K562 (cell line): ENCODE measurements around the gene SLC26A11. TPM values are rescaled to one million over a fixed set of nuclear protein-coding genes. Genes with fewer than 3 reads are reported as not detected.

Source experiments
- CGGBP1 ChIP-seq: fragments of 250-450 bp; sonication (Bioruptor Pico); IDR thresholded peaks from 2 replicates; pipeline ENCODE4 v1.9.0; 2021; ENCODE audit warnings: mild to moderate bottlenecking
- CREB3 ChIP-seq: fragments of 450-650 bp; conservative IDR thresholded peaks from 2 replicates; pipeline ENCODE4 v1.6.1; 2016; ENCODE audit warnings: missing genetic modification characterization, low read depth, mild to moderate bottlenecking, missing compliant biosample characterization, moderate library complexity
- CXXC5 ChIP-seq: fragments of 250-450 bp; sonication (Bioruptor Pico); IDR thresholded peaks from 2 replicates; pipeline ENCODE4 v1.8.0; 2022; ENCODE audit warnings: inconsistent platforms, mild to moderate bottlenecking, moderate library complexity
- ELF2 ChIP-seq: fragments of 250-450 bp; sonication (Bioruptor Pico); IDR thresholded peaks from 2 replicates; pipeline ENCODE4 v1.5.0; 2021; ENCODE audit warnings: mild to moderate bottlenecking
- ETV1 ChIP-seq: fragments of 450-650 bp; conservative IDR thresholded peaks from 2 replicates; pipeline ENCODE4 v1.6.1; 2016; ENCODE audit warnings: missing genetic modification characterization, control low read depth, low read depth, missing compliant biosample characterization
- ETV5 ChIP-seq: sonication (generic); formaldehyde crosslinking; IDR thresholded peaks from 2 replicates; pipeline ENCODE4 v1.4.0; 2020; ENCODE audit warnings: low read depth, mild to moderate bottlenecking, missing genetic modification reagents
- FOXK1 ChIP-seq: sonication (generic); formaldehyde crosslinking; IDR thresholded peaks from 2 replicates; pipeline ENCODE4 v1.8.0; 2022; ENCODE audit warnings: missing genetic modification reagents, mild to moderate bottlenecking, borderline replicate concordance
- L3MBTL2 ChIP-seq: fragments of 450-650 bp; IDR thresholded peaks from 2 replicates; pipeline ENCODE4 v1.6.1; 2016; ENCODE audit warnings: mild to moderate bottlenecking, moderate library complexity
- NFRKB ChIP-seq: fragments of 450-650 bp; IDR thresholded peaks from 2 replicates; pipeline ENCODE4 v1.6.1; 2016; ENCODE audit warnings: low read depth
- NR1H2 ChIP-seq: sonication (generic); formaldehyde crosslinking; IDR thresholded peaks from 2 replicates; pipeline ENCODE4 v1.4.0; 2020; ENCODE audit warnings: mild to moderate bottlenecking, missing genetic modification reagents
- PHF8 ChIP-seq: fragments of 200-600 bp; sonication (generic); IDR thresholded peaks from 2 replicates; pipeline ENCODE4 v1.6.1; 2012; ENCODE audit warnings: mixed run types, mild to moderate bottlenecking, inconsistent platforms, low read length, moderate library complexity, borderline replicate concordance
- ZBTB7A ChIP-seq: IDR thresholded peaks from 2 replicates; pipeline ENCODE4 v1.6.1; 2011; ENCODE audit warnings: low read depth, mild to moderate bottlenecking, low read length, moderate library complexity, borderline replicate concordance; ENCODE audit not compliant: control insufficient read depth
- ZNF717 ChIP-seq: fragments of 250-450 bp; sonication (Bioruptor Pico); IDR thresholded peaks from 2 replicates; pipeline ENCODE4 v1.5.0; 2021
- polyA plus RNA-seq, 8 experiments: library from polyadenylated mRNA; depleted of rRNA in 4 of 8; stranded (reverse) in 5 of 8; unstranded in 3 of 8; fragments of >200 nt; fragmentation: Nextera tagmentation in 2 of 8; fragmentation: Illumina TruSeq in 1 of 8; extraction: Ambion mirVana in 2 of 8; extraction: Trizol in 1 of 8; gene quantifications; 2 replicates each; pipeline versions ENCODE4 v1.2.1 to v1.2.3, GENCODE V29; 2011 to 2014; ENCODE audit warnings: inconsistent platforms in 1 of 8, missing spikeins in 1 of 8
- total RNA-seq, 7 experiments: library from RNA; depleted of rRNA in 6 of 7; stranded (reverse); fragments of >200 nt in 6 of 7; fragmentation: Illumina TruSeq in 2 of 7; extraction: Trizol in 2 of 7; gene quantifications; 2 replicates each; pipeline versions ENCODE4 v1.2.1 to v1.2.3, GENCODE V29; 2011 to 2021; ENCODE audit warnings: low replicate concordance in 1 of 7
- TF ChIP-seq, protein P1 (sequence below), 2 experiments: fragments of 450-650 bp in 1 of 2; IDR thresholded peaks; 2 replicates each; pipeline ENCODE4 v1.6.1; 2011 to 2017; ENCODE audit warnings: low read depth in 2 of 2, antibody characterized with exemption in 1 of 2, borderline replicate concordance in 1 of 2, low read length in 1 of 2, mild to moderate bottlenecking in 1 of 2, mixed read lengths in 1 of 2; ENCODE audit not compliant: control insufficient read depth in 1 of 2
- TF ChIP-seq, protein P2 (sequence below): fragments of 200-800 bp; sonication (Bioruptor generic); IDR thresholded peaks from 2 replicates; pipeline ENCODE4 v1.6.1; 2017; ENCODE audit warnings: missing genetic modification characterization, missing compliant biosample characterization
- TF ChIP-seq, protein P3 (sequence below): fragments of 450-650 bp; IDR thresholded peaks from 2 replicates; pipeline ENCODE4 v1.6.1; 2017; ENCODE audit warnings: antibody characterized with exemption, mild to moderate bottlenecking

SLC26A11 gene
- total and polyA plus RNA-seq, 9 of the 15 experiments (the other 6 are each of a cell fraction or from before 2014, with no cell fraction given): 0.06 to 3.1 (median 1.2) TPM; not detected in 1

DNA sequence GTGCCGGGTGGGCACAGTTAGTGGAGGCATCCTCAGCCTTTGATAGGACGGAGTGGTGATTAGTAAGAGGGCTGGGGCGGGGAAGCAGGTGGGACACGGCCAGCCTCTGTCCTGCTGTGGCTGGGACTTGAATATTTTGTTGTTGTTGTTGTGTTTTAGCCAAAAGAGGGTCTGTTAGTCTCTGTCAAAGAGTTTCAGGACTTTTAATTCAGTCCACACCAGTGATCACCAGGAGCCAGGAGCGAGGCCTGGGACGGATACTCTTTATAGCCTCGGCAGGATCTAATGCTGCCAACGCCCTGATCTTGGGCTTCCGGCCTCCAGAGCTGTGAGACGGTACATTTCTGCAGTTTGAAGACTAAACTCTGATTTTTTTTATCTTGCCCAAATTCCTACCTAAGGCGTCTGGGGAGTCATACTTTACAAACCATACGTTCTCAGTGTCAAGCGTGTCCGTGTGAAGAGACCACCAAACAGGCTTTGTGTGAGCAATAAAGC lies 37.5 kb downstream of the SLC26A11 start (continued):
- TF ChIP-seq, protein P1, sequence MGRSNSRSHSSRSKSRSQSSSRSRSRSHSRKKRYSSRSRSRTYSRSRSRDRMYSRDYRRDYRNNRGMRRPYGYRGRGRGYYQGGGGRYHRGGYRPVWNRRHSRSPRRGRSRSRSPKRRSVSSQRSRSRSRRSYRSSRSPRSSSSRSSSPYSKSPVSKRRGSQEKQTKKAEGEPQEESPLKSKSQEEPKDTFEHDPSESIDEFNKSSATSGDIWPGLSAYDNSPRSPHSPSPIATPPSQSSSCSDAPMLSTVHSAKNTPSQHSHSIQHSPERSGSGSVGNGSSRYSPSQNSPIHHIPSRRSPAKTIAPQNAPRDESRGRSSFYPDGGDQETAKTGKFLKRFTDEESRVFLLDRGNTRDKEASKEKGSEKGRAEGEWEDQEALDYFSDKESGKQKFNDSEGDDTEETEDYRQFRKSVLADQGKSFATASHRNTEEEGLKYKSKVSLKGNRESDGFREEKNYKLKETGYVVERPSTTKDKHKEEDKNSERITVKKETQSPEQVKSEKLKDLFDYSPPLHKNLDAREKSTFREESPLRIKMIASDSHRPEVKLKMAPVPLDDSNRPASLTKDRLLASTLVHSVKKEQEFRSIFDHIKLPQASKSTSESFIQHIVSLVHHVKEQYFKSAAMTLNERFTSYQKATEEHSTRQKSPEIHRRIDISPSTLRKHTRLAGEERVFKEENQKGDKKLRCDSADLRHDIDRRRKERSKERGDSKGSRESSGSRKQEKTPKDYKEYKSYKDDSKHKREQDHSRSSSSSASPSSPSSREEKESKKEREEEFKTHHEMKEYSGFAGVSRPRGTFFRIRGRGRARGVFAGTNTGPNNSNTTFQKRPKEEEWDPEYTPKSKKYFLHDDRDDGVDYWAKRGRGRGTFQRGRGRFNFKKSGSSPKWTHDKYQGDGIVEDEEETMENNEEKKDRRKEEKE (IDR thresholded peaks at IDR 0.05; ENCODE audit: borderline replicate concordance in 1 of 2, control insufficient read depth in 1 of 2, low read depth in 2 of 2, low read length in 1 of 2): no peak
- TF ChIP-seq NR1H2 (CRISPR knock-in tag) (no peak), ZNF717 (CRISPR knock-in tag) (no peak), ETV1 (tag) (0 out of 2 replicates have a peak, but pooled peaks have one; percentile 21), ZBTB7A (no peak), FOXK1 (CRISPR knock-in tag) (no peak), ETV5 (CRISPR knock-in tag) (0 out of 2 replicates have a peak, but pooled peaks have one; percentile 22), ELF2 (no peak), CREB3 (tag) (0 out of 2 replicates have a peak, but pooled peaks have one; percentile 31), CGGBP1 (CRISPR knock-in tag) (no peak), PHF8 (0 out of 2 replicates have a peak, but pooled peaks have one; percentile 14), NFRKB (0 out of 2 replicates have a peak, but pooled peaks have one; percentile 50), CXXC5 (CRISPR knock-in tag) (peak; percentile 45), L3MBTL2 (peak; percentile 60)
- TF ChIP-seq, protein P2, sequence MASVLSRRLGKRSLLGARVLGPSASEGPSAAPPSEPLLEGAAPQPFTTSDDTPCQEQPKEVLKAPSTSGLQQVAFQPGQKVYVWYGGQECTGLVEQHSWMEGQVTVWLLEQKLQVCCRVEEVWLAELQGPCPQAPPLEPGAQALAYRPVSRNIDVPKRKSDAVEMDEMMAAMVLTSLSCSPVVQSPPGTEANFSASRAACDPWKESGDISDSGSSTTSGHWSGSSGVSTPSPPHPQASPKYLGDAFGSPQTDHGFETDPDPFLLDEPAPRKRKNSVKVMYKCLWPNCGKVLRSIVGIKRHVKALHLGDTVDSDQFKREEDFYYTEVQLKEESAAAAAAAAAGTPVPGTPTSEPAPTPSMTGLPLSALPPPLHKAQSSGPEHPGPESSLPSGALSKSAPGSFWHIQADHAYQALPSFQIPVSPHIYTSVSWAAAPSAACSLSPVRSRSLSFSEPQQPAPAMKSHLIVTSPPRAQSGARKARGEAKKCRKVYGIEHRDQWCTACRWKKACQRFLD (CRISPR knock-in tag): 0 out of 2 replicates have a peak, but pooled peaks have one; percentile 9
- TF ChIP-seq, protein P3, sequence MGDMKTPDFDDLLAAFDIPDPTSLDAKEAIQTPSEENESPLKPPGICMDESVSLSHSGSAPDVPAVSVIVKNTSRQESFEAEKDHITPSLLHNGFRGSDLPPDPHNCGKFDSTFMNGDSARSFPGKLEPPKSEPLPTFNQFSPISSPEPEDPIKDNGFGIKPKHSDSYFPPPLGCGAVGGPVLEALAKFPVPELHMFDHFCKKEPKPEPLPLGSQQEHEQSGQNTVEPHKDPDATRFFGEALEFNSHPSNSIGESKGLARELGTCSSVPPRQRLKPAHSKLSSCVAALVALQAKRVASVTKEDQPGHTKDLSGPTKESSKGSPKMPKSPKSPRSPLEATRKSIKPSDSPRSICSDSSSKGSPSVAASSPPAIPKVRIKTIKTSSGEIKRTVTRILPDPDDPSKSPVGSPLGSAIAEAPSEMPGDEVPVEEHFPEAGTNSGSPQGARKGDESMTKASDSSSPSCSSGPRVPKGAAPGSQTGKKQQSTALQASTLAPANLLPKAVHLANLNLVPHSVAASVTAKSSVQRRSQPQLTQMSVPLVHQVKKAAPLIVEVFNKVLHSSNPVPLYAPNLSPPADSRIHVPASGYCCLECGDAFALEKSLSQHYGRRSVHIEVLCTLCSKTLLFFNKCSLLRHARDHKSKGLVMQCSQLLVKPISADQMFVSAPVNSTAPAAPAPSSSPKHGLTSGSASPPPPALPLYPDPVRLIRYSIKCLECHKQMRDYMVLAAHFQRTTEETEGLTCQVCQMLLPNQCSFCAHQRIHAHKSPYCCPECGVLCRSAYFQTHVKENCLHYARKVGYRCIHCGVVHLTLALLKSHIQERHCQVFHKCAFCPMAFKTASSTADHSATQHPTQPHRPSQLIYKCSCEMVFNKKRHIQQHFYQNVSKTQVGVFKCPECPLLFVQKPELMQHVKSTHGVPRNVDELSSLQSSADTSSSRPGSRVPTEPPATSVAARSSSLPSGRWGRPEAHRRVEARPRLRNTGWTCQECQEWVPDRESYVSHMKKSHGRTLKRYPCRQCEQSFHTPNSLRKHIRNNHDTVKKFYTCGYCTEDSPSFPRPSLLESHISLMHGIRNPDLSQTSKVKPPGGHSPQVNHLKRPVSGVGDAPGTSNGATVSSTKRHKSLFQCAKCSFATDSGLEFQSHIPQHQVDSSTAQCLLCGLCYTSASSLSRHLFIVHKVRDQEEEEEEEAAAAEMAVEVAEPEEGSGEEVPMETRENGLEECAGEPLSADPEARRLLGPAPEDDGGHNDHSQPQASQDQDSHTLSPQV: peak; percentile 77
